NT2/D1 (cell line): Measurements from ENCODE around the gene LRRC46.

Source experiments
- YY1 ChIP-seq: IDR thresholded peaks from 2 replicates; pipeline ENCODE4 v1.6.1; 2011; ENCODE audit not compliant: insufficient read length, insufficient read depth
- ZNF274 ChIP-seq: IDR thresholded peaks from 2 replicates; pipeline ENCODE4 v1.6.1; 2011; ENCODE audit warnings: mild to moderate bottlenecking, low read depth, low read length

DNA sequence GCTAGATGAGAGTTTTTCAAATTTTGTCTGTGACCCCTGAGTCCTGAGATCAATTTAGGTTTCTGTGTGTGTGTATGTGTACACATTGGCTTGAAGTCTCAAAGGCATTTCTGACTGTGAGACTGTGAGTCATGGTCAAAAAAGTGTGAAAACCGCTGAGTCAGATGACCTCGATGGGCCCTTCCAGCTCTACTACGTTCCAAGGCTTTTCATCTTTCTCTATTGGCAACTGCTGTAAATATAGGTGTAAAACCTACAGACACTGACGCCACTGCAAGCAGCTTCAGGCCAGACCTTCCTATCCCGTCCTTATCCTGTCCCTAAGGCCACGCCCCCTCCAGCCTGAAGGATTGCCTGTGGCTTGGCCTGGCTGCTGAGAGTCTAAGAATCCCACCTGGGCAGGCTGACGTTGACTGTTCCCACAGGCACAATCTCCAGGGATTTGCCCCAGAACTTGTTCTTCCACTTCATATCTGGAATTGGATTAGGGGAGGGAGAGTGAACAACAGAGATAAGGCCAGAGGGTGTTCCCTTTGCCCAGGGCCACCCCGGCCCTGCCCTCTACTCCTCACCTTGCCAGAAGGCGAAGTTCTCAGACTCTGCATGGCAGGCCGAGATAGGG lies 21.2 kb upstream of the LRRC46 start:
- TF ChIP-seq ZNF274 (no peak), YY1 (no peak)
